Fibroblast of skin of left biceps (primary cell): Measurements from ENCODE around the gene SST.

Experiments
- DNase-seq, 2 experiments: peaks; one replicate each; pipeline ENCODE4 v3.0.0-alpha.2; 2013; ENCODE audit warnings: low read depth in 2 of 2

Gene SST

GRCh38 chr3:187669675-187670504 is at the start of gene SST:
Gene SST, minus strand, starts transcription at chr3:187670394. Its CDS starts 103 bp downstream, at chr3:187670291.
- DNase-seq, result peak in 1 of 2 experiments; percentile 3

- DNase-seq, result no peak
Measured at GRCh38 chr3:187719628-187720336, 49.6 kb upstream of the SST start.

GRCh38 chr3:187718802-187719201 is 48.6 kb upstream of the SST start:
- no peak for DNase-seq

- DNase-seq, result no peak
Measured at GRCh38 chr3:187717572-187717971, 47.4 kb upstream of the SST start.

- DNase-seq, result no peak
Measured at GRCh38 chr3:187714404-187714979, 44.3 kb upstream of the SST start.

GRCh38 chr3:187713504-187713903 is 43.3 kb upstream of the SST start:
- no peak for DNase-seq

- no peak for DNase-seq
Measured at GRCh38 chr3:187709155-187709554, 39.0 kb upstream of the SST start.

GRCh38 chr3:187708696-187709095 is 38.5 kb upstream of the SST start:
- no peak for DNase-seq

GRCh38 chr3:187706971-187707370 is 36.8 kb upstream of the SST start:
- no peak for DNase-seq

- DNase-seq, result no peak
Measured at GRCh38 chr3:187705164-187705563, 35.0 kb upstream of the SST start.

GRCh38 chr3:187702507-187703033 is 32.4 kb upstream of the SST start, which contains the start of gene RTP2:
Gene RTP2, minus strand, starts transcription at chr3:187702557. Its CDS starts 429 bp downstream, at chr3:187702128.
- no peak for DNase-seq

- no peak for DNase-seq
Measured at GRCh38 chr3:187700249-187700648, 30.1 kb upstream of the SST start.

GRCh38 chr3:187698499-187699399 is 28.6 kb upstream of the SST start:
- no peak for DNase-seq

- DNase-seq, result no peak
Measured at GRCh38 chr3:187696021-187696420, 25.8 kb upstream of the SST start.

- no peak for DNase-seq
Measured at GRCh38 chr3:187695449-187695848, 25.3 kb upstream of the SST start.

- no peak for DNase-seq
Measured at GRCh38 chr3:187694801-187695200, 24.6 kb upstream of the SST start.

- no peak for DNase-seq
Measured at GRCh38 chr3:187693431-187693830, 23.2 kb upstream of the SST start.

GRCh38 chr3:187689984-187690383 is 19.8 kb upstream of the SST start:
- no peak for DNase-seq

GRCh38 chr3:187686621-187687273 is 16.6 kb upstream of the SST start:
- no peak for DNase-seq

GRCh38 chr3:187685948-187686347 is 15.8 kb upstream of the SST start:
- DNase-seq, result no peak

GRCh38 chr3:187684880-187685279 is 14.7 kb upstream of the SST start:
- no peak for DNase-seq
